Urinary bladder (tissue), 4 donors: Measurements from ENCODE around the gene COPS4. TPM values are rescaled to one million over a fixed set of nuclear protein-coding genes. Genes with fewer than 3 reads are reported as not detected.
A peak's percentile ranks its signal among the peaks of the same experiment; 100 is the strongest.
"Not testable (repeated sequence)": the region's sequence is repeated elsewhere in the genome, so short reads cannot be mapped to it uniquely, and the experiment has no call there.

Source experiments
- DNase-seq: peaks from one replicate; pipeline ENCODE4 v3.0.0-alpha.2; 2015; ENCODE audit errors: extremely low spot score
- H3K27ac ChIP-seq: one replicate; pipeline ENCODE4 v1.5.1; 2013; ENCODE audit warnings: low read depth, mild to moderate bottlenecking, moderate library complexity
- H3K36me3 ChIP-seq: one replicate; pipeline ENCODE4 v1.6.1; 2013; ENCODE audit warnings: mild to moderate bottlenecking, moderate library complexity; ENCODE audit not compliant: insufficient read depth
- H3K4me1 ChIP-seq: one replicate; pipeline ENCODE4 v1.6.1; 2013; ENCODE audit warnings: mild to moderate bottlenecking, moderate library complexity; ENCODE audit not compliant: insufficient read depth
- H3K4me3 ChIP-seq: one replicate; pipeline ENCODE4 v1.5.1; 2013; ENCODE audit warnings: low read depth, low read length
- WGBS: extraction: QIAGEN DNeasy Blood & Tissue Kit; methylation state at CpG from one replicate; pipeline ENCODE4 v1.1.7; 2013; 5-methylcytosine and 5-hydroxymethylcytosine counted together
- polyA plus RNA-seq: library from polyadenylated mRNA; stranded (reverse); fragments of 200-250 nt; gene quantifications from one replicate; pipeline ENCODE4 v1.2.3, GENCODE V29; 2013
- small RNA-seq: library from RNA; depleted of rRNA; stranded (forward); fragments of <200 nt; gene quantifications from one replicate; pipeline ENCODE3, GENCODE V24; 2014
- total RNA-seq: library from RNA; depleted of rRNA; stranded (reverse); fragments of >200 nt; gene quantifications from one replicate; pipeline ENCODE4 v1.2.3, GENCODE V29; 2014
- donor health status: healthy with polysubstance abuse.
- donor health status: healthy.

The COPS4 gene
- total and polyA plus RNA-seq, 2 donors: 38.3 to 151 TPM

DNA sequence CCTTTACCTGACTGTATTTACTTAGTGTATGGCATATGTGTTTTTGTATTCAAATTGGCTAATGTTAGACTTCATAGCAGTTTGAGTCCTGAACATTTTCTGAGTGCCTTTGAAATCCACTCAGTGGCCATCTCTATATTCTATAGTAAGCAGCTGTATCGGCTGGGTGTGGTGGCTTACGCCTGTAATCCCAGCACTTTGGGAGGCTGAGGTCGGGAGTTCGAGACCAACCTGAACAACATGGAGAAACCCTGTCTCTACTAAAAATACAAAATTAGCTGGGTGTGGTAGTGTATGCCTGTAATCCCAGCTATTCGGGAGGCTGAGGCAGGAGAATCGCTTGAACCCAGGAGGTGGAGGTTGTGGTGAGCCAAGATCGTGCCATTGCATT, 76.8 kb downstream of the COPS4 start:
- 89% methylated on average over 7 of the region's 7 CpGs for WGBS

GRCh38 chr4:83112231-83112630, 77.2 kb downstream of the COPS4 start:
- WGBS: 88% methylated on average over 2 of the region's 2 CpGs
- no peaks in the 10 kb centered on the region for H3K4me1 ChIP-seq

More for the DNA sequence above, 76.8 kb downstream of the COPS4 start:
- not testable (repeated sequence) for DNase-seq, H3K36me3 ChIP-seq, H3K27ac ChIP-seq, H3K4me1 ChIP-seq, H3K4me3 ChIP-seq

GRCh38 chr4:83112678-83113428, 77.9 kb downstream of the COPS4 start:
- no peaks in the 10 kb centered on the region for H3K4me1 ChIP-seq
- no peak overlapping the region for H3K27ac ChIP-seq
- no peaks in the 10 kb centered on the region for H3K36me3 ChIP-seq
- H3K4me3 ChIP-seq: no peak overlapping the region
- WGBS: 82% methylated on average over 16 of the region's 16 CpGs
- no peak for DNase-seq

More at GRCh38 chr4:83112231-83112630, 77.2 kb downstream of the COPS4 start:
- Histone ChIP-seq H3K27ac (no peak overlapping the region), H3K36me3 (no peaks in the 10 kb centered on the region), H3K4me3 (no peak overlapping the region)
- no peak for DNase-seq

DNA sequence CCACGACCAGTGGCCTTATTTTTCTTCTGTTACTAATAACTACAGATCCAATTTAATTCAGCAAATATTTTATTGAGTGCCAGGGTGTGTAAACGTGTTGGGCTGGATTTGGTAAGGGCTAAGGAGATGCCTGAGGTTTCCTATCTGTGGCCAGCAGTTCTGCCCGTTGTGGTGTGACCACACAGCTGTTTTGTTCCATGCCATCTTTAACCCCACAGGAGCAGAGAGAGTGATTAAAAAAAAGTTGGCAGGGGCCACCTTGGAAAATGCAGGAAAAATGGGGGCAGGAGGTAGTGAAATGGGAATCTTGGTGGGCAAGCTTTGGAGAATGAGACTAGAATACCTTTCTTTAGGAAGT, 78.4 kb downstream of the COPS4 start:
- H3K4me3 ChIP-seq: no peak overlapping the region
- no peak for DNase-seq
- H3K36me3 ChIP-seq: no peaks in the 10 kb centered on the region
- no peaks in the 10 kb centered on the region for H3K4me1 ChIP-seq
- no peak overlapping the region for H3K27ac ChIP-seq
- WGBS: 42% methylated on average over 3 of the region's 3 CpGs

GRCh38 chr4:83114576-83114975, 79.6 kb downstream of the COPS4 start, which contains the start of gene PLAC8:
TSS of gene PLAC8 (minus strand) at chr4:83114729. CDS start at chr4:83107921, 6,808 bp downstream.
- no peaks in the 10 kb centered on the region for H3K4me1 ChIP-seq
- DNase-seq: no peak
- H3K36me3 ChIP-seq: no peaks in the 10 kb centered on the region
- WGBS: 54% methylated on average over 5 of the region's 5 CpGs
- H3K4me3 ChIP-seq: no peak within 1 kb of the TSS
- peak within 1 kb of the TSS; percentile 19 for H3K27ac ChIP-seq

GRCh38 chr4:83115000-83115399, 80.0 kb downstream of the COPS4 start:
- no peaks in the 10 kb centered on the region for H3K4me1 ChIP-seq
- no peak for DNase-seq
- no peaks in the 10 kb centered on the region for H3K36me3 ChIP-seq
- peak overlapping the region; percentile 19 for H3K27ac ChIP-seq
- H3K4me3 ChIP-seq: no peak overlapping the region

DNA sequence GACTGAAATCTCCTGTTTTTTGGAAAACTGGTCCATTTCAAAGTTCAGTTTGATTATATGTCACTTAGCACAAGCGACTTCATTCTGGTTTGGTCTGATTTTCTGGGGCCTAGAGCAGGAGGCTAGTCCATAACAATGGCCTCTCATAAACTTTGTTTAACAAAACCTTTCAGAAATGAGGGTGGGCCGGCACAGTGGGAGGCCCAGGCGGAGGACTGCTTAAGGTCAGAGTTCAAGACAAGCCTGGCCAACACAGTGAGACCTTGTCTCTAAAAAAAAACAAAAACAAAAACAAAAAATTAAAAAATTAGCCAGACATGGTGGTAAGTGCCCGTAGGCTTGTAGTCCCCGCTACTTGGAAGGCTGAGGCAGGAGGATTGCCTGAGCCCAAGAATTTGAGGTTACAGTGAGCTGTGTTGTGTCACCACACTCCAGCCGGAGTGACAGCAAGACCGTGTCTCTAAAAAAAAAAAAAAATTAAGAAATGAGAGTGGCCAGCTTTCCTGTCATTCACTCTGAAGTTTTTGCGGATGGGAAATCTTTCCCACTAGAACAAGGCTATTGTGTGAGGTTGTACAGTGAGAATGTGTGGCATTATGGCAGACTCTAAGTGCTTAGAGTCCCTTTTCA, 80.8 kb downstream of the COPS4 start:
- 73% methylated on average over 8 of the region's 8 CpGs for WGBS
- Histone ChIP-seq H3K4me3 (no peak overlapping the region), H3K4me1 (no peaks in the 10 kb centered on the region), H3K36me3 (no peaks in the 10 kb centered on the region), H3K27ac (no peak overlapping the region)
- DNase-seq: no peak

DNA sequence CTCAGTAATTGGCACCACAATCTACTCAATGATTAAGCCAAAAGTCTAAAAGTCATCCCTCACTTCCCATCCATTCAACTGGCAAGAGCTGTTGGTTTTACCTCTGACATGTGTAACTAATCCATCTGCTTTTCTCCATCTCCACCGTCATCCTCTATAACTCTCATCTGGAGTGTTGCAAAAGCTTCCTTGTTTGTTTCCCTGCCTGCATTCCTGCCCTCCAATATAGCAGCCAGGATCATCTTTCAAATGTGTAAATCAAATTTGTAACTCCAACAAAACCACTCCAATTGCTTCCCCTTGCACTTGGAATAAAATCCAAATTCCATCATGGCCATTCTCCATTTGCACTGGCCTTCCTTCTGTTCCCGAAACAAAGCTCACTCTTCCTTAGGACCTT, 83.9 kb downstream of the COPS4 start:
- no peaks in the 10 kb centered on the region for H3K36me3 ChIP-seq
- 69% methylated on average over 2 of the region's 2 CpGs for WGBS
- no peaks in the 10 kb centered on the region for H3K4me1 ChIP-seq
- H3K27ac ChIP-seq: no peak overlapping the region
- DNase-seq: no peak
- no peak overlapping the region for H3K4me3 ChIP-seq

GRCh38 chr4:83121246-83121645, 86.3 kb downstream of the COPS4 start:
- H3K4me3 ChIP-seq: no peak overlapping the region
- H3K27ac ChIP-seq: no peak overlapping the region
- H3K4me1 ChIP-seq: no peaks in the 10 kb centered on the region
- no peak for DNase-seq
- H3K36me3 ChIP-seq: no peaks in the 10 kb centered on the region
- 87% methylated on average over 5 of the region's 5 CpGs for WGBS

DNA sequence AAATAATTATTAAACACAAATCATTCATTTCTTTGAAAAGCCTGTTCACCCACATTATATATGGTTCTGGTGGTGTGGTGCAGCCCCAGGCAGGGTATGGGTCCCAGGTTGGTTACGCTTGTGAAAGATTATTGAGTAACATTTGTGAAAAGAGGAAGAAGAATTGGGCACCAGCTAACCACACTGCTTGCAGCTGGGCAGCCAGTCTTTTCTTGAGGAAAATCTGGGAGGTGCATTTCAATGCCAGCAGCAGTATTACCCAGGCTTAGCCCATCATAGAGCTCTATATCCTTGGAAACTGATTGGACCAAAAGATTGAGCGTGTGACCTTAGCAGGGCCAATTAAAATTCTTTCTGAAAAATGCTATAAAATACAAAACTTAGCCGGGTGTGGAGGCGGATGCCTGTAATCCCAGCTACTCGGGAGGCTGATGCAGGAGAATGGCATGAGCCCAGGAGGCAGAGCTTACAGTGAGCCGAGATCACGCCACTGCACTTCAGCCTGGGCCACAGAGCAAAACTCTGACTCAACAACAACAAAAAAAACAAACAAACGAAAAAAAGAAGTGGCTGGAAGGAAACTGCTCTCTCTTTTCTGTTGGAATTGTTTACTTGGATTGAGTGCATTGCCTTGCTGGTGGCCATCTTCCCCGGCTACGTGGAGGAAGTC, 89.3 kb downstream of the COPS4 start:
- WGBS: 77% methylated on average over 10 of the region's 10 CpGs
- no peak overlapping the region for H3K27ac ChIP-seq
- no peaks in the 10 kb centered on the region for H3K4me1 ChIP-seq
- H3K36me3 ChIP-seq: no peaks in the 10 kb centered on the region
- no peak for DNase-seq
- H3K4me3 ChIP-seq: no peak overlapping the region

Small RNA genes within 50 kb of the gene (small RNA-seq; reads per million reads assigned to genes)
- gene RNU6-615P: not detected

Other genes starting within 250 kb of the COPS4 start
- gene SCD5, start 236.4 kb upstream of the COPS4 start, total RNA-seq: 23.3 TPM
- gene SCD5, start 236.4 kb upstream of the COPS4 start, polyA plus RNA-seq: 26.0 TPM
- 522 TPM for gene SEC31A, start 144.0 kb upstream of the COPS4 start, total RNA-seq
- 109 TPM for gene SEC31A, start 144.0 kb upstream of the COPS4 start, polyA plus RNA-seq
- gene THAP9, start 134.4 kb upstream of the COPS4 start, total RNA-seq: 30.3 TPM
- gene THAP9, start 134.4 kb upstream of the COPS4 start, polyA plus RNA-seq: 3.4 TPM
- 21.5 TPM for gene LIN54, start 24.4 kb upstream of the COPS4 start, total RNA-seq
- gene LIN54, start 24.4 kb upstream of the COPS4 start, polyA plus RNA-seq: 5.5 TPM
- gene PLAC8, start 79.5 kb downstream of the COPS4 start, total RNA-seq: 4.0 TPM
- 3.5 TPM for gene PLAC8, start 79.5 kb downstream of the COPS4 start, polyA plus RNA-seq
- gene COQ2, start 249.6 kb downstream of the COPS4 start, total RNA-seq: 14.7 TPM
- 5.6 TPM for gene COQ2, start 249.6 kb downstream of the COPS4 start, polyA plus RNA-seq